C4-2B (cell line): ENCODE measurements around the gene GPR32.
"Not testable (repeated sequence)": the region's sequence is repeated elsewhere in the genome, so short reads cannot be mapped to it uniquely, and the experiment has no call there.

ENCODE experiments used
- CTCF ChIP-seq: fragments of 450-650 bp; conservative IDR thresholded peaks from 2 replicates; pipeline ENCODE4 v1.5.1; 2017; ENCODE audit warnings: mild to moderate bottlenecking
- ZFX ChIP-seq: fragments of 450-650 bp; IDR thresholded peaks from 2 replicates; pipeline ENCODE4 v1.6.1; 2017

DNA sequence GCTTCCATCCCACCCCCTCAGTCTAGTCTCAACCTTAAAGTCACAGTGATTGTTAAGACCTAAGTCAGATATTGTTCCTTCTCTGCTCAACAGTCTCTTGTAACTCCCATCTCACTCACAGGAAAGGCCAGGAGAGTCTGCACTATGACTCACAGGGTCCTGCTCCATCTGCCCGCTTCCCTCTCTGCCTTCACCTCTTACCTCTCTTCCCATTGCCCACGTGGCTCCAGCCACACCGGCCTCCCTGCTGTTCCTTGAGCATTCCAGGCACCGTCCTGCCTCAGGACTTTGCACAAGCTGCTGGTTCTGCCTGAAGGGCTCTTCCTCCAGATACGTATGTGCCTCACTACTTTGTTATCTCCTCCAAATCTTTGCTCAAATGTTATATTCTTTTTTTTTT is 3.0 kb upstream of the GPR32 start:
- not testable (repeated sequence) for TF ChIP-seq CTCF, ZFX
